Putamen (tissue), 1 donor: Measurements from ENCODE around the gene ATP7B.

Source experiments
- DNase-seq: peaks from one replicate; pipeline ENCODE4 v3.0.0-alpha.2; 2016; ENCODE audit warnings: low spot score

ATP7B gene

DNA sequence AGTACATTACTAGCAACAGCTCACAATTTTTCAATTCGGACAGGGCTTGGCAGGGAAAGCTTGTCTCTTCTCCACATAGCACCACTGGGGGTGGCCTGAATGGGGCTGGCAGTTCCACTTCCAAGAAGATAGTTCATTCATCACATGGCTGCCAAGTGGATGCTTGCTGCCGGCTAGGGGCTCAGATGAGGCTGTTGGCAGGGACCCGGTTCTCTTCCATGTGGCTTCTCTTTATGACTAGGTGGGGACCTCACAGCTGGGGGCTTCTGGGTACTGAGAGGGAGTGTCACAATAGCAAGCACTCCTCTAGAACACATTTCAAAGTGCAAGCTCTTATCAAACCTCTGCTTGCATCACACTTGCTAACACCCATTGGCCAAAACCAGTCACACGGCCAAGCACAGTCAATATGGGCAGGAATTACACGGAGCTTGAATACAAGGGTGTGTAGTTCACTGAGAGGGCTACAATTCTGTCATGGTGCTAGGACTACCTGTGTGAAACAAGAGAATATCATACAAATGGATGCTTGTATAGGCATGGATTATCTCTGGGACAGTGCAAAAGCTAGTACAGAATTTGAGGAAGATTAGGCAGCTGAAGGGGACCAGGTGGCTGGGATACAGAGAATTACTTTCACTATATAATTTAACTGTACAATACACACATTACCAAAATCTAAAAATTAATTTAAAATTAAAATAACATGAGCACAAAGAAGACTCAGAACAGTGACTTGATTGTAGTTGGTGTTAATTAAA, 32.3 kb downstream of the ATP7B start:
- DNase-seq: no peak

DNA sequence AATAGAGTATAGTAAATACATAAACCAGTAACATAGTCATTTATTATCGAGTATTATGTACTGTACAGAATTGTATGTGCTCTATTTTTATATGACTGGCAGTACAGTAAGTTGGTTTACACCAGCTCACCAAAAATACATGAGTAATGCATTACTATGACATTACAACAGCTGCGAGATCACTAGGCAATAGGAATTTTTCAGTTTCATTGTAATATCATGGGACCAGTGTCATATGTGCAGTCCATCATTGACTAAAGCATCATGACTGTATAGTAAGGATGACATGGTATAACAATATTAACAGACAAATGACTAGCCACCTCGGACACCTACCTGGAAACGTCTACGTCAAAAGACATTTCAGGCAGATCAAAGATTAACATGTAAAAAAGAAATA, 33.6 kb downstream of the ATP7B start:
- DNase-seq: no peak

DNA sequence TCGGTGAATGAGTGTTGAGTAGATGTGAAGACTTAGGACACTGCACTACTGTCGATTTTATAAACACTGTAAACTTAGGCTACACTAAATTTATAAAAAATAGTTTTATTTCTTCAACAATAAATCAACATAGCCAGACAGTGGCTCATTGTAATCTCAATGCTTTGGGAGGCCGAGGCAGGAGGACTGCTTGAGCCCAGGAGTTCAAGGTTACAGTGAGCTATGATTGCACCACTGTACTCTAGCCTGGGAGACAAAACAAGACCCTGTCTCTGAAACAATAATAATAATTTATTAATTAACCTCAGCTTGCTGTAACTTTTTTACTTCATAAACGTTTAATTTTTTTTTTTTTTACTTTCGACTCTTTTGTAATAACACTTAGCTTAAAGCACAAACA, 34.4 kb downstream of the ATP7B start:
- no peak for DNase-seq

DNA sequence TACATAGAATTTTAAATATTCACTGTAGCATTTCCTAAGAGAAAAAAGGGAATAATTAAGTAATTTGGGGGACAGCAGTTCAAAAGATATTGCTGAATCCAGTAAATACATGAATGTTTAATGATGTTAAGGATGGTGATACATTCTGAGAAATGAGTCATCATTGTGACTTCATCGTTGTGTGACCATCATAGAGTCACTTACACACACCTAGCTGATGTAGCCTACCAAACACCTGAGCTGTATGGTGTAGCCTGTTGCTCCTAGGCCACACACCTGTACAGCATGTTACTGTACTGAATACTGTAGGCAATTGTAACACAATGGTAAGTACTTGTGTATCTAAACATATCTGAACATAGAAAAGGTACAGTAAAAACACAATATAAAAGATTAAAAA, 34.8 kb downstream of the ATP7B start:
- DNase-seq: no peak

DNA sequence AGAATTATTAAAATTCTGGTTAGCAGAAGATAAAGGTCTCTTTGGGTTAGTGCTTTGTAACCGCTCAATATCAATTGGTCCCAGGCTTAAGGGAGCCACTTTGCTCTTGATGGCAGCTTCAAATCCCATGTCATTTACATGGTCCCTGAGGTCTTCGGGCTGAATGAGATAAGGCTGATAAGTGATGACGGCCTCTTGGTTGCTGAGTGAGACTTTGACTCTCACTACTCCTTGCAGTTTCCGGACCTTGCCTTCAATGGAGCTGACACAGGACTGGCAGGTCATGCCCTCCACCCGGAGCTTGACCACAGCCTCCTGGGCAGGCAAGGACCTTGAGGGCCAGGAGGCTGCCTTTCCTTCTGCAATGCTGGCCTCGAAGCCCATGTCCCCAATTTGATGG, 36.8 kb downstream of the ATP7B start:
- no peak for DNase-seq

DNA sequence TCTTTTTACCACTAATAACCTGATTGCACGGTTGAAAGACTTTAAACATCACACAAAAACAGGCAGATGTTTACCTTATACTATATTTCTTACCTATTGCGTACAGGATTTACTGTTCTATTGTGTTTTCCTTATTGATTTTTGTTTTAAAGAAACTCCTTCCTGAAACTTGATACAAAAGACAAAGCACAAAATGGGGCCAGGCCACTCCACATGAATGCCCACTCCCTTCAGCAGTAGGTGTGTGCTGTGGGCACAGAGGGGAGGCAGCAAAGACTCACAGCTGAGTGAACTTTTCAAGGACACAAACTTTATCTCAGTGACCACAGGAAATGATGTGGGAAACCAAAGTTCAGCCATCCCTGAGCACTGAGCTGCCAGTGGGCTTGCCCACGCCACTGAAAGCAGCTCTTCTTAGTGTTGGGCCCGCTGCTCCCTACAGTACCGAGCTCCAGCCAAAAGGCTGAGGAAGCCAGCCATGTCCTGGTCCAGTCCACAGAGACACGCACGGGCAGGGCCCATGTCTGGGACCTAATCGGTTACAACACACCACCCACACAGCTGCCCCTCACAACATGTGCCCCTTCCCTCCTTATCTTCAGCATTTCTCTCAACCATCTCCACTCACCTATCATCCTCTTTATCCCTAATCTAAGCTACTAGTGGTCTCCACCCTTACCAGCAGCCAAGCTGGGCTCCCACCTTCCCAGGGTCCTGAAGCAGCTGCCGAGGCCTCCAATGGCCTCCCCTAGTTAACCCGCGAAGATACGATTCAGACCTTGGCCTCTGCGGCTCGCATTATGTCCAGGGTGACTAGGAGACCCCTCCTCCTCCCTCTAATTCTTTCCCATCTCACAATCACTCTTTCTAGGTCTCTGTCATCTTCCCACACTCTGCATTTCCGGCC, 39.5 kb downstream of the ATP7B start:
- DNase-seq: no peak

DNA sequence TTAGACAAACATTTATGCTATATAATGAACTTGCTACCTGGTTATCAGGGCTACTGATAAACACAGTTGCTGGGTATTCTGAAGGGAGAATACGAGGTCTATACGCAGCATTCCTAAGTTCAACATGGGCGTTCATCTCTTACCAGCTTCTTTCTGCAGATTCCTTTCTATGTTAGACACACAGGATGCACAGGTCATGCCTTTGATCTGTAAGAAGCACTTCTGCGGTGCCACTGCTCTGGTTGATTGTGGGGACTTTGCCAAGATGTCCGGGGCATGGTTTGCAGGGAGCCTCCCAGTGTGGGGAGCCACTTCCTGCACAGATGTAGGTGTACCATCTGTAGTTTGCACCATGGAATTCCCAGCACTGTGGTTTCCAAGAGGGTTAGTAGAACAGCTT, 40.9 kb downstream of the ATP7B start:
- DNase-seq: no peak

DNA sequence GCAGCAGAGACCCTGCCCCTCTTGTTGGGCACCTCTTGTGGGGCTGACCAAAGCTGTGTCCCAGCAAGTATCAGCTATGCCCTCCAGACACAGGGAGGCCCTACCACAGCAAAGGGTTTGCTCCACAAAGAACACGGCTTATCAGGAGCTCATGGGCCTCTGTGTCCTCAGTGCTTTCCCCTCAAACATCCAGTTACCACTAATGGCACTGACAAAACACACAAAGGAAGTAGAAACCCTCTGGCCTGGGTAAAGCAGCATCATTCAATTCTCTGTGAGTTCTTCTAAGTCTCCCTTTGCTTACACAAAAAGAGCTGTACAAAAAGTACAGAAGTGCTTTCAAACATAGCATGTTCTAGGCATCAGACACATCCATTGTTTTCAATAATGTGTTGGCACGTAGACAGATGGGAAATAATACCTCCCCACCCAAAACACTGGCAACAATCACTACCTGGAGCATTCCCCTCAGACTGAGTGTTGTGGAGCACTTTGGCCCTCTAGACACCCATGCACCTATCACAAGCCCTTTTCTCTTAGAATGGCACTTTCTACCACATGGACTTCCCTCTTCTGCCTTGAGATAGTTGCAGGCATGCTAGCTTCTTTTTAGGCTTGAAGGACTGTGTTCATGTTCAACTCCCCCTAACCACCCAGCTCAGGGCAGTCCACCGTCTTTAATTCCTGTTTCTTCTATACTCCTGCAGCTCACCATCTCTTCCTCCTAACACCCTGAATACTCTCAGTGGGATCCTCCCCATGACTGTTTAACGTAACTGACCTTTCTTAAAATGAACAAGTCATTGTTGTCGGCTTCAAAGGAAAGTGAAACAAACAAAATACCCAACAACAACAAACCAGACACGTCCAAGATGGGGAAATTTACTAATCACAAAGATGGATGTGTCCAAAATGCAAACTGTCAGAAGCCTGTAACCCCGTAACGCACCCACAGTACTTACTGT, 43.5 kb downstream of the ATP7B start:
- DNase-seq: no peak

DNA sequence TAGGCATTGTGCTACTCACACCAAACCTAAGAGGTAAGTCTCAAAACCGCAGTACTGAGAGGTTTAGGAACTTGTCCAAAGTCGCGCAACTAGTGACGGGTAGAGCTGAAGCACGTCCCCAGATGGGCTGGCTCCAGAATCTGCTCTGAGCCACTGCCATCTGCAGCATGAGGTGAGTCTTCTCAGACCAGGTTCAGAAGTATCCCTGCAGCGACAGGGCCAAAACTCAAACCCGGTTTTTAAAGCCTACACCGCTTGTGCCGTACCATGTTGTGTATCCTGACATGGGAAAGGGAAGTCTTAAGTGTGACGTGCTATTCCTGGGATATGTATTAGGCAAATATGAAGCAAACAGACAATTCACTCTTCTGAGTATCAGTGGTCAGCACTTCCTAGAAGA, 45.1 kb downstream of the ATP7B start:
- no peak for DNase-seq

DNA sequence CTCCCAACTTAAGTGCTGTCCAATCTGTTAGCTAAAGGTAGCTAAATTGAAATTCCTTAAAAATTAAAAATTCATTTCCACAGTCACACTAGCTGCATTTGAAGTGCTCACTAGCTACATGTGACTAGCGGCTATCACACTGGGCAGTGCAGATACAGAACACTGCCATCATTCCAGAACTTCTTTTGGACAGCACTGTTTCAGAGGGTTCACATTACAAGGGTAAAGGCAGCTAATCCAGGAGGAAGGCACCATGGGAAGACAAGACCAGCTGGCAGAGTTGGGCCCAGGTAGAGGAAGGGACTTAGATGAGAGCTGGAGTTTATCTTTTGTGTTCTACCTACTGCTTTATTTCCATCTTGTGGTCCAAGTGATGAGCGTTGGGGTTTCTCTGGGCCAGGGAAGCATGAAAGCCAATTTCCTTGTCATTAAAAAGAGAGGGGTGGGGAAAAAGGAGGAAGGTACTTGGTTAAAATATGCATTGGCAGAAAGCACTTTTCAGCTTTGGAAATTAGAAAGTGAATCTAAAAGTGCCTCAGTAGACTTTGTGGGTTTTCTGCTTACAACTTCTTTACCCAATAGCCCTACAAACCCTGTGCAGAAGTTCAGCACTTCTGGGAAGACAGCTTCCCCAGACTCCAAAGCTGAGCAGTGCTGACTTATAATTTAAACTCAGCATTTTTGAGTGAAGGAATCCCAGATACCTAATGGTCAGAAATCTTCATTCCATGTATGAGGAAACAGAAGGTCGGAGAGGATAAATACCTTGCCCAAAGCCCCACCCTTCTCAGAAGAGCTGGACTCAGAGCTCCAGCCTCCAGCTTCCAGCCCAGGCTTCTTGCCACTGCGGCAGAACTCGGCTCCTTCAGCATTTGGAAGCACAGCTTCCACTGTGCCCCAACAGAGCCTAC, 49.5 kb downstream of the ATP7B start:
- DNase-seq: no peak

DNA sequence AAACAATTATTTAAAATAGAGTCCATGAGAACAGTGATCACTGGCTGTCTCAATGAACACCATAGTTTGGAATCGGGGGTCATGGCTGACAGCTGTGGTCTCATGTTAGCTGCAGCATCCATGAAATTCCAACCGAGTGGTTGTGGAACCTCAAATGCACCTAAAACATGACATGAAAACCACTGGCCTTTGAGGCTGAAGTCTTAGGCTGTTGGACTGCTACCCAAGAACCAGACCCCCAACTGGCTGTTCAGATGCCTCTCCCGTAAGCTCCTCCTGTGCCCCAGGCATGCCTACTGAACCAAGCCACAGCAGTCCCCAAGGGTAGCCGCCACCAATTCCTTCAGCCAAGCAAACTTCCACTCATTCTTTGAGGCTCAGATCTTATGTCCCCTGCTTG, 50.5 kb downstream of the ATP7B start:
- DNase-seq: no peak

DNA sequence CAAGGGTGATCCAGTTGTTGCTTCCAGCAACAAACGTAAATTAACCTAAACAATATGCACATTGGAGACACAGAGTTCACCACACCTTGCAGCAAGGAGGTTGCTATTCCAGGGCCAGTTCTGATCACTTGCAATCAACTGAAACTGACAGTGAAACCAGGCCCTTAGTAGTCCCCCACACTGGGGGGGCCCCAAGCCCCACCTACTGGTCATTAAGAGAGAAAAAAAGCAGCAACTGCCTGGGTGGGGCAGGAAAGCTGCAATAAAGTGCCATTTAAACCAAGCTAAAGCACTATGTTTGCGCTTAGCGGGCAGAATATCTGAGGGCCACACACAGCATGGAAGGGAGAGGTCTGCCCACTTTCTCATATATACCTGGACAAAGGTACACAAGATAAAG, 51.5 kb downstream of the ATP7B start:
- DNase-seq: no peak

DNA sequence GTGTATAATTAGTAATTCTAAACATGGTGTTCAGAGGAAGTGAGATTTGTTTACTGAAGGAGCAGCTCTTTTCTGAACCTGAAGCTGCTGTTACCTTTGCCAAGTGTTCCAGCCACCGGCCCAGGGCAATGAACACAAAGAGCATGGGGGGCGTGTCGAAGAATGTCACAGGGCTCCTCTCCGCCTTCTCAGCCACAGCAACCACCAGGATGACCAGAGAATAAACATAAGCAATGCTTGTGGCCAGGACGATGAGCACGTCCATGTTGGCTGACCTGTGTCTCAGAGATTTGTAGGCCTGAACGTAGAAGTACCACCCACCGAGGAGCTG, 53.1 kb downstream of the ATP7B start:
- DNase-seq: no peak

DNA sequence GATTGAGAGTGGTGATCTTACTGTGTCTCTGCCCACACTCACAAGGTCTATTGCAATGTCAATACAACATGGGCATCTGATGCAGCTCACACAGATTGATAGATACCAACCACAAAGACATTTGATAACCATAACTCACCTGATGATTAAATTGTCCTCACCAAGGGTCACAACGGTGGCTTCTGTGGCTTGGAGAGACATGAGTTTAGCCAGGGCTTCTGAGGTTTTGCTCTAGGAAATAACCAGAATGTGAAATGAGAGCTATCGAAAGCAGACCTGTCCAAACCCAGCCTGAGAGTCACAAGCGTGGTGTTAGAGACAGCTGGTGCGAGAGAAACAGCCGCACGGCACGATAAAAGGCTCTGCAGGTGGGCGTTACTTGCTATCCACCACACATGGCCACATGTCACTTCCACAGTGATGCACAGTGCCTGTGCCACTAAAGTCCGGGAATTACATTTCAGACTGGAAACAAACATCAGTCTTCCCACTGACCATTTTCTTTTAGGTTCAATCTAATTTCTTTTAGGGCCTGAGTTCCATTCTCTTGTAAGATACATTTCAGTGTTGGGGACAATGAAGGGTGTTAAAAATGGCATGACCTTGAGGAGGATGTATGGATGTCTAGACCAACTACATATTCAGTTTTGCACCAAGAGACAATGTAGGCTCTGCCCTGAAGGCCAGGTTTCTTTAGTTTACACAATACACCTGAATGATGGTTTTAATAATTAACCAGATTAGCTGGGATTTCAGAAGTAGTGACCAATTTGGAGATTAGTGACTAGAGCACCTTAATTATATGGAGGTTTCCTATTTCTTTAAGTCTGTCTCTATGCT, 53.7 kb downstream of the ATP7B start:
- DNase-seq: no peak

DNA sequence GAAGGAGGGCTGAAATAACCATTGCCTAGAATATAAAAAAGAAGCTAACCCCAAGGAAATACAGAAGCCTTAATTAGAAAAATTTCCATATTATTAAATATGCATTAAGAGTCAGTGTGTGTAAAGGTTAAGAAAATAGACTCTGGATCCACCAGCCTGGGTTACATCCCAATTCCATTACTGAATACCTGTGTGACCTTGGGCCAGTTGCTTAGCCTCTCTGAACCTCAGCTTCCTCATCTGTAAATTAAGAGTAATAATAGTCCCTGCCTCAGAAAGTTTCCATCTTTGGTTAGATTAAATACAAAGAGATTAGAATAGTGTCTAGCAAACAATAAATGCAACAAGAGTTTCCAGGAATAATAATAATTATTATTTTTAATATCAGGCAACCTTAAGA, 54.5 kb downstream of the ATP7B start:
- no peak for DNase-seq

DNA sequence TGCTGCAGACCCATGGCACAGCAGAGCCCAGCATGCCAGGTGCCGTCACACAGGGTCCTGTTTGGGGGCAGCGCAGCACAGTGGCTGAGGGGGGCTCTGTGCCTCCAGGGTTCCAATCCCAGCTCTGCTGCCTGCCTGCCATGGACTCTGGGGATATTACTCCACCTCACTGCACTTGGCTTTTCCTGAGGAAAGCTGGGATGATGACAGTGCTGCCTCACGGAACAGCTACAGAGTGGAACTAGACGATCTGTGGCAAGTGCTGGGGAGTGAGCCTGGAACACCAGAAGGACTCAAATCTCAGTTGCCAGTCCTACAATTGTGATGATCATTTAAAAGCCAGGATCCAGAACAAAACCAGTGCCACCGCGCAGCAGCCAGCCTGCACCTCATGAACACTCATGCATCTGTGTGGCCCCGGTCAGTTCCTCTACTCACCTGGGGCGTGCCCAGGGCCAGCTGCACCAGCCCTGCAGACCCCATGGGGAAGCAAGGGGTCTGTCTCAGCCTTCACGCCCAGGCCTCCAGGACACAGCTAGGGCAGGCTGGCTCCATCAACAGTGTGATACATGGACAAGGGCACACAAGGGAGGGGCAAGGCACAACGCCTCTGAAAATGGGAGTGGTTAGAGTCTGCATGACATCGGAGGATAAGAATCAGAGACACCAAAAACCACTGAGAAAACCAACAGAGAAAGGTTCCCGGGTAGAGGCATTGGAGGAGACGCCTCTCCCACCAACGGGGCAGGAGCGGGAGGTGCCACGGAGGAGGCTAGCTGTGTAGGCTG, 55.2 kb downstream of the ATP7B start:
- no peak for DNase-seq

DNA sequence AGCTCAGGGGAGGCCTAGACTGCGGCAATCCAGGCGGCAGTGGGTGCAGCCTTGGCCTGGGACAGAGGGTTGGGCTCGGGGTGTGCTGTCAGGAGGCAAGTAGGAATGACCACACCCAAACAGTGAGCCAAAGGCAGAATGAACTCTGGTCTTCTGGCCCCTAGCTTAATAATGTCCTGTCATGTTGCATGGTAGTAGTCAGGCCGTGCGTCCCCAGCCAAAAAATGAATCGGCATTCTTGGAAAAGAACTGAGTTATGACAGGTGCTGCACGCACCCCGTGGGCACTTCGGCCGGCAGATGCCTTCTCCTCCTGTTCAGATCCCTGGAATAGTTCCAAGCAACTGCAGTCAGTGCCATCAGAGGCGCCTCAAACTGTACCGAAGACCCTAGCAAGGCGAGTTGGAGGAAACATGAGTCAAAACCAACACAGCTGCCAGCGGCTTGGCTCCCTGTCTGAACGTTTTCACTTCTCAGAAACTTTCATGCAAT, 55.9 kb downstream of the ATP7B start:
- DNase-seq: no peak

DNA sequence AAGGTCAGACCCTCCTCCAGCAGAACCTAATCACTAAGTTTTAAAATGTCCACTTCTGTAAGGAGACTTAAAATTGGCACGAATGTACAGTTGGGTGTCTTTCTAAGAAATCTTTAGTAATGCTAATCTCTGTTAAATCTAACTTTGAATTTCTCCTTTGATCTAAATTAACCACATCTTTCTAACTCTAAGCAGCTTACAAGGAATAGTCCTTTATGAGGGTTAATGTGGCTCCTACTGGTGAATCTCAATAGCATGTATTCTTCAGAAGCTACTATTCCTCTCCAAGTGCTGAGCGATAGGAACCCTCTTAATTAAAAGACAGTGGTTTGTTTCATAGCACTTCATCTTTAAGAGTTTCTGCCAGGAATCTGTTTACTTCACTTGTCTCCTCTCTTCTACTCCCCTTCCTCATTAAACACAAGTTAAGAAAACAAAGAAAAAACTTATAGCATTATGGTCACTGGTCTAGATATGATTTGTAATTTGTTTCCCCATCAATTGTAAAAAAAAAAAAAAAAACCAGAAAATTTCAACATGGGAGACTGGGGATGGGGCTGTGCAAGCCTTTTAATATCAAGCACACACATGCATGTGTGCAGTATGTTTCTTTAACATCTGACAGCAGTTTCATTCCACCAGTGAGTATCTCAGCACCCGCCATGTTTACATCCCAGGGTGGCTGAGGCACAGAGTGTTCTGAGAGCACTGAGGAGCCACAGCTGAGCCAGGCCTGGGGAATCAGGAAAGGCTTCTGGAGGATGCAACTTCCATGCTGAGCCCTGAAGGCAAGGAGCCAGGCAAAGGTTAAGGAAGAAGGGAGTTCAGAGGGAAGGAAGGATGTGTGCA, 57.7 kb downstream of the ATP7B start:
- no peak for DNase-seq
